ENCODE data around the gene BMPR1B. TPM values are rescaled to one million over a fixed set of nuclear protein-coding genes. Genes with fewer than 3 reads are reported as not detected.

BMPR1B gene
- total RNA-seq, 1 donor from 2014 or later: 1.4 TPM

GRCh38 chr4:94882756-94883155 is 125.0 kb downstream of the BMPR1B start:
- intact Hi-C loops (cut with DNase I): no loop called here
- ATAC-seq (no peak), DNase-seq (ENCODE audit: missing footprints) (no peak)

- ATAC-seq (no peak), DNase-seq (ENCODE audit: missing footprints) (no peak)
- intact Hi-C loops (cut with DNase I): no loop called here
Measured at GRCh38 chr4:94887027-94887426, 129.3 kb downstream of the BMPR1B start.

DNA sequence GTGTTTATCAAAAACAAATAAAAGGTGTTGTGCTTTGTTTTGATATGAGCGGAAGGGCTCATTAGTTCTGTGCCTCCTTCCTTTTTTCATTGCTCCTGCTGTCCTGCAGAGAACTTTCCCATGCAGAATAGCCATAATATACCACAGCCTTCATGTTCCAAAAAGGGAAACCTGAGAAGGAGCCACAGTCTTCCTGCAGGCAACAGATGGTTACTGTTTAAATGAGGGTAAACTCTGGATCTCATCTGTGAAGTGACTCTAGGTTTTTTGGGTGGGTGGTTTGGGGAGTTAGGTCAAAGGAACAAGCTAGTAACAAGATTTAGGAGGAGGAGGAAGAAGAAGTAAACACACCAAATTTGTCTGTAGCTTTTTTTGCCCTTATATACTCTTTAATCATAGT is 131.8 kb downstream of the BMPR1B start:
- DNase-seq (ENCODE audit: missing footprints) (no peak), ATAC-seq (no peak)
- intact Hi-C loops (cut with DNase I): no loop called here

GRCh38 chr4:94889946-94890345 is 132.2 kb downstream of the BMPR1B start:
- intact Hi-C loops (cut with DNase I): no loop called here
- DNase-seq (ENCODE audit: missing footprints) (no peak), ATAC-seq (no peak)

GRCh38 chr4:94890579-94890978 is 132.8 kb downstream of the BMPR1B start:
- intact Hi-C loops (cut with DNase I): no loop called here
- DNase-seq (ENCODE audit: missing footprints) (no peak), ATAC-seq (no peak)

- intact Hi-C loops (cut with DNase I): no loop called here
- no peak for DNase-seq (ENCODE audit: missing footprints)
- ATAC-seq: no peak
Measured at GRCh38 chr4:94892051-94892450, 134.3 kb downstream of the BMPR1B start.

DNA sequence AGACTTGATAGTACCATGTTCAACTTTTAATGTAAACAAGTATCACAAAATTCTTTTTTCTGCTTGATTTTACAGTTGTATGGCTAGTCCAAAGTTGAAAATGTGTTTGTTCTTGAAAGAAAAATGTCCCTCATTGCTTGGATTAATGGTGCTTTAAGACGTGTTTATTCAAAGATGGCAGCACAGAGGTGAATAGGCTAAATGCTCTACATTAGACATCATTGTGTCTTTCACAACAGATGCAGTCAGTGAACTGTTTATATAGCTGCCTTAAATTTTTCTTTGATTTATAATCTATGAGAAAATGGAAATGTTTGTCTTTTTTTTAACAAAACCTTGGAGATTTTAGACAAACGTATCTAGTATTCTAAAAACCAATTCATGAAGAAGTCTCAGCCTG is 137.3 kb downstream of the BMPR1B start:
- intact Hi-C loops (cut with DNase I): no loop called here
- no peak for DNase-seq (ENCODE audit: missing footprints)
- ATAC-seq: no peak

- ATAC-seq (no peak), DNase-seq (ENCODE audit: missing footprints) (peak; percentile 46)
- intact Hi-C loops (cut with DNase I): no loop called here
Measured at GRCh38 chr4:94897023-94897422, 139.3 kb downstream of the BMPR1B start.

- no peak for ATAC-seq
- intact Hi-C loops (cut with DNase I): no loop called here
- DNase-seq (ENCODE audit: missing footprints): no peak
Measured at GRCh38 chr4:94905511-94905910, 147.8 kb downstream of the BMPR1B start.

DNA sequence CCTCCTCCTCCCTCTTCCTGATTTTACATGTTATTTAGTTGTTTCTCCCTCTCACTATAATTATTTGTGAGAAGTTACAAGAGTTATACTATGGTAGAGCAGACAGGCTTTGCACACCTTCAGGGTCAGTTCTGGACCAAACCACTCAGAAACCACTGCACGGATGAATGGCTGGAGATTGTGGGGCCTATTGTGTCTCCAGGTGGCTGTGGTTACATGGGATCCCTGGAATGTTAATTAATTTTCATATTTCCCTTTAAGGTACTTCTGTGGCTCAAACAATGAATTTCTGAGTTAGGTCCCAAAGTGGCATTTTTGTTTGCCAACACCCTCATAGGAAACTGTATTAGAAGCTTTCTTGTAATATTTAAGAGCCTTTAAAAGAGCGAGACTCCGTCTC is 151.9 kb downstream of the BMPR1B start:
- ATAC-seq (no peak), DNase-seq (ENCODE audit: missing footprints) (no peak)
- intact Hi-C loops (cut with DNase I): no loop called here

- ATAC-seq (no peak), DNase-seq (ENCODE audit: missing footprints) (no peak)
- intact Hi-C loops (cut with DNase I): no loop called here
Measured at GRCh38 chr4:94911106-94911505, 153.4 kb downstream of the BMPR1B start.

DNA sequence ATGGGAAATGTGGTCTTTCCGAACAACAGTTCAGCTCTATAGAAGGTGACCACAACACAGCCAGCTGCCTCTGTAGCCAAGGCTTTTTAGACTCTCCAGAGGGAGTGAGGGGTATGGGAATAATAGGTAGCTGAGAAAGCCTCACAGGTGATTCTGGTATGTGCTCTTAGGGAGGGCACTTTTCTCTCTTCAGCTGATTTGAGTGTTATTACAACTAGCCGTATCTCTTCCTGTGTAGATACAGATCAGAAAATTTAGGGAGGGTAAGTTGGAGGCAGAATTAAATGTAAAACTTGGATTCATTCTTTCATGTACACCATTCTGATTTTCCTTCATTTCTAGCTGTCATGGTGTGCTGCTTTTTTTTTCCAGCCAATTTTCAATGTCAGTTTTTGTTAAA is 154.9 kb downstream of the BMPR1B start:
- intact Hi-C loops (cut with DNase I): no loop called here
- ATAC-seq: no peak
- no peak for DNase-seq (ENCODE audit: missing footprints)

- no peak for DNase-seq (ENCODE audit: missing footprints)
- intact Hi-C loops (cut with DNase I): no loop called here
- no peak for ATAC-seq
Measured at GRCh38 chr4:94913316-94913715, 155.6 kb downstream of the BMPR1B start.

DNA sequence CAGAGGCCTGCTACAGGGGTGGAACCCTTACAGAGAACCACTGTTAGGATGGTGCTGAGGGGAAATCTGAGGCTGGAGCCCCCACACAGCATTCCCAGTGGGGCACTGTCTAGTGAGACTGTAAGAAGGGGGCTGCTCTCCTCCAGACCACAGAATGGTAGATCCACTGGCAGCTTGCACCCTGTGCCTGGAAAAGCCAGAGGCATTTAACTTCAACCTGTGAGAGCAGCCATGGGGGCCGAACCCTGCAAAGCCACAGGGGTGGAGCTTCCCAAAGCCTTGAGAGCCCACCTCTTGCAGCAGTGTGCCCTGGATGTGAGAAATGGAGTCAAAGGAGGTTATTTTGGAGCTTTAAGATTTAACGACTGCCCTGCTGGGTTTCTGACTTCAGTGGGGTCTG is 159.4 kb downstream of the BMPR1B start:
- intact Hi-C loops (cut with DNase I): no loop called here

GRCh38 chr4:94918543-94918942 is 160.8 kb downstream of the BMPR1B start:
- intact Hi-C loops (cut with DNase I): no loop called here
- no peak for DNase-seq (ENCODE audit: missing footprints)
- no peak for ATAC-seq

More for the DNA sequence above, 159.4 kb downstream of the BMPR1B start:
- DNase-seq (ENCODE audit: missing footprints) (peak; percentile 37), ATAC-seq (no peak)

DNA sequence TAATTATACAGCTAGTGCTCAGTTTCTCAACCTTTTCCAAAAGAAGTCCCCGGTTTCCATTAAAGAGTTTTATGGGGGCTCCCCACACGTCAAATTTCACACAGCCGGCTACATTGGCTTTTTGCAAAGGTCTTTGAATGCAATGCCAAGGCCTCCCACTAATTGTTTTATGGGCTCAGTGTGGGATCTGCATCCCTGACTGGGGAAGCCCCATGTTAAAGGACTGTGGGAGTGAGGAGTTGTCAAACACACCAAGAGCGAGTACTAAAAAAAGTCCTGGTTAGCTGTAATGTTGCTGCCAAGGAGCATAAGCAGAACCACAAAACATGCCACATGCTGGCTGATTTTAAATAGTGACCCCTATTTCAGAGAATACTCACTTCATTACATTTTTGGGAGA is 162.6 kb downstream of the BMPR1B start:
- intact Hi-C loops (cut with DNase I): no loop called here
- DNase-seq (ENCODE audit: missing footprints) (no peak), ATAC-seq (no peak)

- no peak for DNase-seq (ENCODE audit: missing footprints)
- ATAC-seq: no peak
- intact Hi-C loops (cut with DNase I): no loop called here
Measured at GRCh38 chr4:94924566-94924965, 166.8 kb downstream of the BMPR1B start.

DNA sequence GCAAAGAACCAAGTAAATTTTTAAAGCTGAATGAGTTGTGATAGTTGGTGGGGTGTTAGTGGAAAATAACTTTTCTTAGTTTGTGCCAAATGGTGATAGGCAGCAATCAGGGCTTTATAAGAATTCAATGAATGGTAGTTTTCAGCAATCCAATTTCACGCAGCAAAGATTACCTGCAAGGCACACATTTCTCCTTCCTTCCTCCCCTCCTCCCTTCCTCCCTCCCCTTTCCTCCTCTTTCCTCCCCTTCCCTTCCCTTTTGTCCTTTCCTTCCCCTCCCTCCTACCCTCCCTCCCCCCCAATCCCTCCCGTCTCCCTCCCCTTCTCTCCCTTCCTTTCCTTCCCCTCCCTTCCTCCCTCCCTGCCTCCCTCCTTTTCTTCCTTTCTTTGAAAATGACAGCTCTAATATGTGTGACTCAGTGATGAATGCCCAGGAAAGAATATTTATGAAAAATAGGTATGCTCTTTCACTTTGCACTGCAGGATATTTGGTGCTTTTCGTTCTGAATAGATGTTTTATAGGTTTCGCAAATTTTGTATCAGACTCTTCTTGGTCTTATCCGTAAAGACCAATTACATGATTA is 168.1 kb downstream of the BMPR1B start:
- DNase-seq (ENCODE audit: missing footprints) (no peak), ATAC-seq (no peak)
- intact Hi-C loops (cut with DNase I): no loop called here

GRCh38 chr4:94926936-94927335 is 169.2 kb downstream of the BMPR1B start:
- intact Hi-C loops (cut with DNase I): no loop called here
- ATAC-seq (no peak), DNase-seq (ENCODE audit: missing footprints) (no peak)

DNA sequence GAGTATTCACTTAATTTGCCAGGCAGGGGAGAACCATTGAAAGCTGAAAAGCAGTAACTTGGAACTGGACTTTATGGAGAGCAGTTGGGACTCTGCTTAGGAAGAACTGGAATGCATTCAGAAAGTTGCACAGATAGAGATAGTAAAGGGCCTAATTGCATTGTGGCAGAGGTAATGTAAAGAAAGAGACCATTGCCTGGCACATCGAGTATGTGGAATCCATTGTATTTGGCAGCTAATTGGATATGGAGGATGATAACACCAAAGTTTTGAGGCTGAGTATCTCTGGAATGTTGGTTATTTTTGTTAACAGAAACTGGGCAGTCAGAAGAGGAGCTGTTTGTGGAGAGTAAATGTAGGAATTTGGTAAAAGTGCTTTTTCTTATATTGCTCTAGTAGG is 169.9 kb downstream of the BMPR1B start:
- ATAC-seq (no peak), DNase-seq (ENCODE audit: missing footprints) (no peak)
- intact Hi-C loops (cut with DNase I): no loop called here

- ATAC-seq (no peak), DNase-seq (ENCODE audit: missing footprints) (no peak)
- intact Hi-C loops (cut with DNase I): no loop called here
Measured at GRCh38 chr4:94929696-94930095, 171.9 kb downstream of the BMPR1B start.

All from Right ventricle myocardium inferior (tissue), 1 donor.